ENCODE data around the gene CDH4.

DNA sequence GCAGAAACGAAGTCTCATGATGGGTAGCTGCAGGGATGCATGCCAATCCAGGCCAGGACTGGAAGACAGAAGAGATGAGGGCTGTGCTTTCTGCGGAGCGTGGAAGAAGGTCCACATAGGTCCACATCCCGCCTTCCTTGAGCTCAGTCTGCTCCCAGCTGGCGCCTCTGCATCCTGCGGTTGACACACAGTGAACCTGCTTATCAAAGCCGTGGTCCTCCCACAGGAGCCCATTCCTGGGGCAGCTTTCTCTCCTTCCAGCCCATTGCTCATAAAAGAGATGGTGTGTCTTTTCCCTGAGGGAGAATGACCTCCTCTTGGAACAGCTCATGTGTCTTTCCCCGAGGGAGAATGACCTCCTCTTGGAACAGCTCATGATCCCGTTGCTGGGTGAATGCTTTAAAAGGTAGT, 225.4 kb downstream of the CDH4 start:
- TF ChIP-seq, protein P1, sequence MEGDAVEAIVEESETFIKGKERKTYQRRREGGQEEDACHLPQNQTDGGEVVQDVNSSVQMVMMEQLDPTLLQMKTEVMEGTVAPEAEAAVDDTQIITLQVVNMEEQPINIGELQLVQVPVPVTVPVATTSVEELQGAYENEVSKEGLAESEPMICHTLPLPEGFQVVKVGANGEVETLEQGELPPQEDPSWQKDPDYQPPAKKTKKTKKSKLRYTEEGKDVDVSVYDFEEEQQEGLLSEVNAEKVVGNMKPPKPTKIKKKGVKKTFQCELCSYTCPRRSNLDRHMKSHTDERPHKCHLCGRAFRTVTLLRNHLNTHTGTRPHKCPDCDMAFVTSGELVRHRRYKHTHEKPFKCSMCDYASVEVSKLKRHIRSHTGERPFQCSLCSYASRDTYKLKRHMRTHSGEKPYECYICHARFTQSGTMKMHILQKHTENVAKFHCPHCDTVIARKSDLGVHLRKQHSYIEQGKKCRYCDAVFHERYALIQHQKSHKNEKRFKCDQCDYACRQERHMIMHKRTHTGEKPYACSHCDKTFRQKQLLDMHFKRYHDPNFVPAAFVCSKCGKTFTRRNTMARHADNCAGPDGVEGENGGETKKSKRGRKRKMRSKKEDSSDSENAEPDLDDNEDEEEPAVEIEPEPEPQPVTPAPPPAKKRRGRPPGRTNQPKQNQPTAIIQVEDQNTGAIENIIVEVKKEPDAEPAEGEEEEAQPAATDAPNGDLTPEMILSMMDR (IDR thresholded peaks at IDR 0.05) = no peak
- TF ChIP-seq, protein P2, sequence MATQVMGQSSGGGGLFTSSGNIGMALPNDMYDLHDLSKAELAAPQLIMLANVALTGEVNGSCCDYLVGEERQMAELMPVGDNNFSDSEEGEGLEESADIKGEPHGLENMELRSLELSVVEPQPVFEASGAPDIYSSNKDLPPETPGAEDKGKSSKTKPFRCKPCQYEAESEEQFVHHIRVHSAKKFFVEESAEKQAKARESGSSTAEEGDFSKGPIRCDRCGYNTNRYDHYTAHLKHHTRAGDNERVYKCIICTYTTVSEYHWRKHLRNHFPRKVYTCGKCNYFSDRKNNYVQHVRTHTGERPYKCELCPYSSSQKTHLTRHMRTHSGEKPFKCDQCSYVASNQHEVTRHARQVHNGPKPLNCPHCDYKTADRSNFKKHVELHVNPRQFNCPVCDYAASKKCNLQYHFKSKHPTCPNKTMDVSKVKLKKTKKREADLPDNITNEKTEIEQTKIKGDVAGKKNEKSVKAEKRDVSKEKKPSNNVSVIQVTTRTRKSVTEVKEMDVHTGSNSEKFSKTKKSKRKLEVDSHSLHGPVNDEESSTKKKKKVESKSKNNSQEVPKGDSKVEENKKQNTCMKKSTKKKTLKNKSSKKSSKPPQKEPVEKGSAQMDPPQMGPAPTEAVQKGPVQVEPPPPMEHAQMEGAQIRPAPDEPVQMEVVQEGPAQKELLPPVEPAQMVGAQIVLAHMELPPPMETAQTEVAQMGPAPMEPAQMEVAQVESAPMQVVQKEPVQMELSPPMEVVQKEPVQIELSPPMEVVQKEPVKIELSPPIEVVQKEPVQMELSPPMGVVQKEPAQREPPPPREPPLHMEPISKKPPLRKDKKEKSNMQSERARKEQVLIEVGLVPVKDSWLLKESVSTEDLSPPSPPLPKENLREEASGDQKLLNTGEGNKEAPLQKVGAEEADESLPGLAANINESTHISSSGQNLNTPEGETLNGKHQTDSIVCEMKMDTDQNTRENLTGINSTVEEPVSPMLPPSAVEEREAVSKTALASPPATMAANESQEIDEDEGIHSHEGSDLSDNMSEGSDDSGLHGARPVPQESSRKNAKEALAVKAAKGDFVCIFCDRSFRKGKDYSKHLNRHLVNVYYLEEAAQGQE (IDR thresholded peaks at IDR 0.05; ENCODE audit: insufficient read depth in 1 of 2, low read depth in 2 of 2, low read length in 1 of 2) = no peak
- TF ChIP-seq POLR2AphosphoS5 (IDR thresholded peaks at IDR 0.05; ENCODE audit: low read depth, low read length) (no peak), SIN3A (IDR thresholded peaks at IDR 0.05; ENCODE audit: borderline replicate concordance, insufficient read depth, low read depth, low read length) (no peak), TCF7L2 (IDR thresholded peaks at IDR 0.05; ENCODE audit: low read depth, low read length) (no peak)
